Posterior vena cava (tissue), 2 donors: ENCODE results near the gene CUL1. TPM values are rescaled to one million over a fixed set of nuclear protein-coding genes. Genes with fewer than 3 reads are reported as not detected.

Source experiments
- DNase-seq: peaks from one replicate; pipeline ENCODE4 v3.0.0-alpha.2; 2020; ENCODE audit warnings: low spot score
- intact Hi-C, 2 donors: fragments of 100-400 bp; cut with DNase I; formaldehyde crosslinking; loops; one replicate each; pipeline versions ENCODE4 v1.14.1 to v1.14.2; 2022 to 2023
- long read RNA-seq, 2 donors: library from polyadenylated mRNA; unstranded; transcript quantifications; one replicate each; pipeline ENCODE4 v2.0.0, GENCODE V29; 2020 to 2021
- total RNA-seq, 2 donors: library from RNA; stranded (reverse); fragmentation: NEBNext Ultra II Directional; extraction: Animal tissue kit (Norgen Biotek cat#: 25700); gene quantifications; one replicate each; pipeline ENCODE4 v1.2.1, GENCODE V29; 2021
- donor health status: DM: yes; HTN: yes; CAD: no.
- donor health status: DM: yes; HTN: yes; CAD: no.

The CUL1 gene
- total RNA-seq: 10 to 100 TPM; 38.3 to 50.2 TPM
- long read RNA-seq, donor 1, transcript CUL1-201 (22 exons, 3,064 nt): major isoform, 19 of 27 reads
- long read RNA-seq, donor 1, partial matches to known transcripts: 4 of 27 reads
- long read RNA-seq, donor 1, other reads (novel, unspliced or antisense): 4 of 27 reads
- long read RNA-seq, donor 2, transcript CUL1-201 (22 exons, 3,064 nt): major isoform, 29 of 48 reads
- long read RNA-seq, donor 2, partial matches to known transcripts: 13 of 48 reads
- long read RNA-seq, donor 2, other reads (novel, unspliced or antisense): 6 of 48 reads

DNA sequence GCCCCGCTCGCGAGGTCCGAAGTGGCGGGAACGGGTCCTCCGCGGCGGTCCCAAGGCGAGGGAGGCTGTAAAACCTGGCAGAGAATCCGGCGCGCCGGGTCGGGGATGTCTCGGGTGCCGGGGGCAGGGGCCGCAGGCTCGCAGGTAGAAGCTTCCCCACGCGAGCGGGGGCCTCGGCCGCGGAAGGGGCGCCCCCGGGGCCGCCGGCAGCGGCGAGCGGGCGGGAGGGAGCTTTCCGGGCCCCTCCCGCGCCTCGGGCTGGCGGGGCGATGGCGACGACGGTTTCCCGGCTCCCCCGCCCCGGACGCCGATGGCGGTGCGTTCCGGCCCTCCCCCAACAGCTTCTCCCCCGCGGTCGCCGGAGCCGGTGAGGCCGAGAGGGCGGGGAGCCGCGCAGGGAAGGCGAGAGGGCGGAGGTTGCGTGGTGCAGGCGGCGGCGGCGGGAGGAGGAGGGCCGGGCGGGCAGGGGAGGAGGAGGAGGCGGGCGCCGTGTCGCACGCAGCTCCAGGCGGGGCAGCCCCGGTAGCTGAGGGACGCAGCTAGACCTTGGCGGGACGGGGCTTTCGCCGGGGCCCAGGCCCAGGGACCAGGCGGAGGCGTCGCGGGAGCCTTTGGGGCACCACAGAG, at the start of gene CUL1:
CUL1 (plus strand) TSS at position 507 of the 627 bp plus-strand sequence. CDS start 31,220 bp downstream, outside the sequence.
- peak; percentile 95 for DNase-seq
- intact Hi-C loops: loop anchor here in 1 of 2 donors (10.0 kb wide), 1 partner anchor 266 kb away; no protein-coding TSS in a partner anchor

DNA sequence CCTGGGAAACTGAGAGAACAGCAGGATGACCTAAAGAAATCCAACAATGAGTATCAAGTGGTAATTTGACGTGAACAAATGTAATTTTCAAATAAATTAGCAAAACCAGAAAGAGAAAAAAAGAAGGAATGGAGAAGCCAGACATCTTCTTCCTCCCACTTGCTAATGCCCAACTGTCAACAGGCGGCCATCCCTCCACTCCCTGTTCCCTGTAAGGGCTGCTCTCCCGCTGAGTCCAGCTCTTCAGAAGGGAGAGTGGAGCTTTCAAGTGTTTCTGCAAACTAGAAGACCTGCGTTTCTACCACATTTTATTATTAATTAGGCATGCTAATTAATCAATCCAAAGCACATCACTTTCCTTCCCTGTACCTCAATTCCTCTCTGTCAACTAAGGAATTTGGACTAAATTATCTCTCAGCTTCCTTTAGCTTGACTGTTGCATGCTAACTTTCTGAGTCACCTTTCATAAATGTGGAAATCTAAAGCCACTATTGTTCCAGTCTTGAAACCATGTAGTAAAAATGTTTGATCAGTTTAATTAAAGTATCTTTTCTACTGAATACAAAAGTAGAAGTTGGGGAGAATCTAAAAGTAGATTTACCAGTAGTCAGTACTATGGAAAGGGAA, 48.4 kb upstream of the CUL1 start:
- DNase-seq: no peak
- intact Hi-C loops: no loop called here

DNA sequence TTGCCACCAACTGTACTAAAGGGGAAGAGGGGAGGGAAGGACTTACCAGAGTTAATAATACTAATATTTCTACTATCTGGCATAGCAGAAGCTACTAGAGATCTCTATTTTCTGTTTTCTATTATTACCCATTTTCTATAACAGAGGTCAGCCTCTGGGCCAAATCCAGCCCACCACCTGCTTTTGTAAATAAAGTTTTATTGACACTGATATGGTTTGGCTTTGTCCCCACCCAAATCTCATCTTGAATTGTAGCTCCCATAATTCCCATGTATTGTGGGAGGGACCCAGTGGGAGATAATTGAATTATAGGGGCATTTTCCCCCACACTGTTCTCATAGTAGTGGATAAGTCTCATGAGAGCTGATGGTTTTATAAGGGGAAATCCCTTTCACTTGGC, 45.9 kb upstream of the CUL1 start:
- DNase-seq: no peak
- intact Hi-C loops: no loop called here

DNA sequence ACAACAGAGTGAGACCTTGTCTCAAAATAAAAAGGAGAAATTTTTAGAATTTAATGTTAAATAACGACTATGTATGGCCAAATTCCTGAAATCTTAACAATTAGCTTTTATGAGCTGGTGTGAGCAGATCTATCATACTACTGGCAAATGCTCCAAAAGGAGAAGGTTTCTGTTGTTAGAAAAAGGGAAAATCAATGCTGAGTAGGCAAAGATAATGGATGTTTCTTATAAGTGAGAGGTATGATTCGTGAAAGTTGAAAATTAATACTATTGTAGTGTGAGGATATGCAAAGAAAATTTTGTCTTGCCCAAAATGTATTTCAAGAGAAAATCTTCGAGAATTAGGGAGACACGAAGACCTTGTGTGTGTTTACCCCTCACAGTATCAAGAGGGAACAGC, 40.8 kb upstream of the CUL1 start:
- intact Hi-C loops: no loop called here

DNA sequence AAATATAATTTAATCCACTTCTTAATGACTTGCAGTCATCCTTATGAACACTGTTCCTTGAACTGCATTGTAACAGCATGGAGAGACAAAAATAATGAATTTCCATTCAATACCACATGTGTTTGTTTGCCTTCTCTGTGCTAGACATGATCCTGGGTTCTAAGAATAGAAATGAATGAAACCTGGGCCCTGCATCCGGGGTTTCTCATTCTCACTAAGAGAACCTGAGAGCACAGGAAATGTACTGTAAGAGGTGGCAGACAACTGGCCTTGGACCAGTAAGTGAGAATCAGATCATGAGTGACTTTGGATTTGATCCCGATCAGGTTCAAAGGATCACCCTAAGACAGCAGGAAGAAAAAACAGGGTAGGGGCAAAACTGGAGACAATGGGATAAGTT, 37.2 kb upstream of the CUL1 start:
- DNase-seq: no peak
- intact Hi-C loops: no loop called here

More for the DNA sequence above, 40.8 kb upstream of the CUL1 start:
- DNase-seq: no peak

DNA sequence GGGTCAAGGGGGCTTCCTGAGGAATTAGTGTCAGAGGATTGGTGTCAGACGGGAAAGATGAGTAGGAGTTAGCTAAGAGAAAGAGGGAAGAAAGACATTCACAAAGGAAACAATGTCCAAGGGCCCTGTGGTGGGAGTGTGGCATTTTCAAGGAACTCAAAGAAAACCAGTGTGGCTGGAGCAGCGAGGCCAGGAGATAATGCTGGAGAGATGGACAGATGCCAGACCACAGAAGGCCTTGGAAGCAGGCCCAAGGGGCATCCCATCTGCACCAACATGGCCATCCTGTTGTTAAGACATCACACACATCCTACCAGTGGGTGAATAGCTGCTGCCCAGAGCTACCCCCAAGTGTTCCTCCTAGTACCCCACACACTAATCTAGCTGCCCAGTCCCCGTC, 36.1 kb upstream of the CUL1 start:
- no peak for DNase-seq
- intact Hi-C loops: no loop called here

DNA sequence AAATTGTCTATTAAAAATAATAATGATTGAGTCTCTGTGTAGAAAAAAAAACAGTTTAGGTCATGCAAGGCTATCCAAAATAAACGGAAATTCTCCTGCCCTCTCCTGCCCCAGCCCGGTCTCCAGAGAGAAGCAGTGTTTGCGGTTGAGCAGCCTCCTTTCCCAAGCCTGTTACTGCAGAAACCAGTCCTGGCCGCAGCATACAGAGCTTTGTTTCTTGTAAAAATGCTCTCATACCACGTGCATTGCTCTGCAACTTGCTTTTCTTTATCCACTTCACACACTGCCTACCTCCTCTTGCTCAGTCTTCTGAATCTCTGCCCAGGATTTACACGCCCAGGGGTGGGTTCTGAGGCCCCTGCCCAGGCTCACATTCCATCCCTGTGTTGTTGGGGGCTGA, 34.4 kb upstream of the CUL1 start:
- intact Hi-C loops: no loop called here
- DNase-seq: no peak

DNA sequence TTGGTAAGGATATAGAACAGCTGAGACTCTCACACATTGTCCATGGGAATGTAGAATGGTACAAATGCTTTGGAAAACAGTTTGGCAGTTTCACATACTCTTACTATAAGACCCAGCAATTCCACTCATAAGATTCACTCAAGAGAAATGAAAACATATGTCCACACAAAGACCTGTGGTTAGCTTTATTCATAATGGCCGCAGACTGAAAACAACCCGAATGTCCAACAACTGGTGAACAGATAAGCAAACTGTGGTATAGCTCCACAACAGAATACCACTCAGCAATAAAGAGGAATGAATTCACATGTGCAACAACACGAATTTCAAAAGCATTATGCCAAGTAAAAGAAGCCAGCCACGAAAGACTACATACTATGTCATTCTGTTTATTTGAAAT, 33.5 kb upstream of the CUL1 start:
- no peak for DNase-seq
- intact Hi-C loops: no loop called here

DNA sequence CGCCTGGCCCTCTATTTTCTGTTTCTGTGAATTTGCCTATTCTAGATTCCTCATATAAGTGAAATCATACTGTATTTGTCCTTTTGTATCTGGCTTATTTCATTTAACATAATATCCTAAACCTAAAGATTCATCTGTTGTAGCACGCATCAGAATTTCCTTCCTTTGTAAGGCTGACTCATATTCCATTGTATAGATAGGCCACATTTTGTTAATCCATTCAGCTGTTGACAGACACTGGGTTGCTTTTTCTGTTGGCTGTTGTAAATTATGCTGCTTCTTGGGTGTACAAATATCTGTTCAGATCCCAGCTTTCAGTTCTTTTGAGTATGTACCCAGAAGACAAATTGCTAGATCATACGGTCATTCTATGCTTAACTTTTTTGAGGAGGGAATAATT, 28.8 kb upstream of the CUL1 start:
- intact Hi-C loops: no loop called here
- no peak for DNase-seq

DNA sequence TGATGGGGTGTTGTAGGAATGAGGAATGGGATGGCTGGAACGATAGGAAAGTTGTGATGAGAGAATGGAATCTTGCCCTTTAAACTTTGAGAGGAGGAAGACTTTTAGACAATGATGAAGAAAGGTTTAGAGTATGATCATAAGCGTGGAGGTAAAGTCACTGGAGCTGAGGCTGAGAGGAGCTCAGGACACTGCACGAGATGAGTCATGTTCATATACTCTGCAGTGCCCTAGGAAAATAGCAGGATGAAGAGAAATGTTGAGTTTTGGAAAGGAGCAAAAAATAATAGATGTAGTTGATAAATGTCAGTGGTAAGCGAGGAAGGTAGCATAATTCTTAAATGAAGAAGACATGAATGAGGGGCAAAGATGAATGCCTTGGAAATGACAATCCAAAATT, 28.3 kb upstream of the CUL1 start:
- no peak for DNase-seq
- intact Hi-C loops: no loop called here

DNA sequence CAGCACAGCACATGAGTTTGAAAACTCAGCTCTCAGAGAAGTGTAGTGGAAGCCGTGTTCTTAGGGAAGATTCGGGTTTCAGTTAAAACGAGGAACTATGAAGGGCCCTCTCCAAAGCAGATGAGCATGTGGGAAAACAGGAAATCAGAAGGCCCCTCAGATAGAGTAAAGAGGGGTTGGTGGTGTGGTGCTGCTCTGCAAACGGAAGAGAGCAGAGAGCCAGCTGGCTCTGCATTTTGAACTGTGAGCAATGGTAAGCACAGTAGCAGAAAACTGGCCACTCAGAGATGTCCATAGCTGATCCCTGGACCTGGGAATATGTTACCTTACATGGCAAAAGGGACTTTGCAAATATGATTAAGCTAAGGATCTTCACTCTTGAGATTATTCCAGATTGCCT, 27.9 kb upstream of the CUL1 start:
- intact Hi-C loops: no loop called here
- DNase-seq: no peak

DNA sequence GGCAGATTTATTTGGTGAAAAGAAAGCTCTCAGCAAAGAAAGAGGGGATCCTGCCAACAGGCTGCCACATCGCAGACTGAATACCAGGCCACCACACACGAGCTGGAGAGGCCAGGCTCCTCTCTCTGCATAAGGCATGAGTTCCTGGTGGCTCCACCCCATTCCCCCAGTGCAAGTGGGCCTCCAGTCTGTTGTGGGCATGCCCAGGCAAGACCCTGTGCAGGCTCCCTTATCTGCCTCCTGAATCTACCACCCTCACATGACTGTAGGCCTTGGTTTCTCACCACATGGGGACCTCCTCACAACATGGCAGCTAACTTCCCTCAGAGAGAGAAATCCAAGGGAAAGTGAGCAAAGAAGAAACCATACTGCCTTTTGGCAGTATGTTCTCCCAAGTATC, 26.7 kb upstream of the CUL1 start:
- intact Hi-C loops: no loop called here
- no peak for DNase-seq

DNA sequence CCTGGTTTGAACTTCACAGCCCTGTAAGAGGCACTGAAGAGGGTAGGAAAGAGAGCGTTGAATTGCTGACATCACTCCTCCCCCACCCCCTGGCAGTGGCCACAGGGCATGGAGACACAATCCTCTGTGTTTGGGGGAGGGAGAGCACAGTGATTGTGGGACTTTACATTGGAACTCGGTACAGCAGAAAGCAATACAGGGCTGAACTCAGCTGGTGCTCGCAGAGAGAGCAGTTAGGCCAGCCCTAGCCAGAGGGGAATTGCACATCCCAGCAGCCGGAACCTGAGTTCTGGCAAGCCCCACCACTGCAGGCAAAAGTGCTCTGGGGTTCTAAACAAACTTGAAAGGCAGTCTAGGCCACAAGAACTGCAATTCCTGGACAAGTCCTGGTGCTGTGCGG, 24.0 kb upstream of the CUL1 start:
- intact Hi-C loops: no loop called here

DNA sequence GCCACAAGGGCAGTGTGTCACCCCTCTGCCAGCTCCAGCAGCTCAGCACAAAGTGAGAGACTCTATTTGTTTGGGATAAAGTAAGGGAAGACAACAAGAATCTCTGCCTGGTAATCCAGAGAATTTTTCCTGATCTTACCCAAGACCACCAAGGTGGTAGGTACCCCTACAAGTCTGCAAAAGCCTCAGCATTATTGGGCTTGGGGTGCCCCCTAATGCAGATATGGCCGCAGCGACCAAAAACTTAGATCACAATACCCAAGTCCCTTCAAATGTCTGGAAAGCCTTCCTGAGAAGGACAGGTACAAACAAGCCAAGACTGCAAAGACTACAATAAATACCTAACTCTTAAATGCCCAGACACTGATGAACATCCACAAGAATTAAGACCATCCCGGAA, 22.4 kb upstream of the CUL1 start:
- no peak for DNase-seq
- intact Hi-C loops: no loop called here

More for the DNA sequence above, 24.0 kb upstream of the CUL1 start:
- DNase-seq: no peak

DNA sequence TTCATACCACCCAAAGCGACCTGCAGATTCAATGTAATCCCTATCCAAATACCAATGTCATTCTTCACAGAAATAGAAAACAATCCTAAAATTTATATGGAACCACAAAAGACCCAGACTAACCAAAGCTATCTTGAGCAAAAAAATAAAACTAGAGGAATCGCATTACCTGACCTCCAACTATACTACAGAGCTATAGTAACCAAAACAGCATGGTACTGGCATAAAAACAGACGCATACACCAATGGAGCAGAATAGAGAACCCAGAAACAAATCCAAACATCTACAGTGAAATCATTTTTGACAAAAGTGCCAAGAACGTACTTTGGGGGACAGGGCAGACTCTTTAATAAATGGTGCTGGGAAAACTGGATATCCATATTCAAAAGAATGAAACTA, 16.9 kb upstream of the CUL1 start:
- no peak for DNase-seq
- intact Hi-C loops: no loop called here

DNA sequence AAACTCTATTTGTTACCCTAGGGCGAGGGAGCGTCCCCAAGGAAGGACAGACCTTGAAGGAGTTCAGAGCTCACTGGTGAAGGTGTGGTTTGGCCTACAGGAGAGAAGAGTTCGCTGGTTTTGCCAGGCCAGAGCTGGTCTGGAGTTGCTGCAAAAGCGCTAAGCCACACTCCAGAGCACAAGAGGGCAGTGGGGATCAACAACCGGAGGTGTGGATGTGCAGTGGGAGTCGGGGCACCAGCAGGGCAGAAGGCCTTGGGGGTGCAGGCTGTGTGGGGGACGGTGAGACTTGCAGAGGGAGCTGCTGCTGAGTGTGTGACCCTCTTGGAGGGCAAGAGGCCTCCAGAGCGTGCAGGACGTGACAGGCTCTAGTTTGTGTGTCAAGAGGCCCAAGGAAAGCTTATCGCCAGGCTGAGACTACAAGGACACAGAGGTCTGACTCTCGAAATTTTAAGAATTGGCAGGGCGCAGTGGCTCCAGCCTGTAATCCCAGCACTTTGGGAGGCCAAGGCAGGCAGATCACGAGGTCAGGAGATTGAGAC, 14.3 kb upstream of the CUL1 start:
- no peak for DNase-seq
- intact Hi-C loops: no loop called here

DNA sequence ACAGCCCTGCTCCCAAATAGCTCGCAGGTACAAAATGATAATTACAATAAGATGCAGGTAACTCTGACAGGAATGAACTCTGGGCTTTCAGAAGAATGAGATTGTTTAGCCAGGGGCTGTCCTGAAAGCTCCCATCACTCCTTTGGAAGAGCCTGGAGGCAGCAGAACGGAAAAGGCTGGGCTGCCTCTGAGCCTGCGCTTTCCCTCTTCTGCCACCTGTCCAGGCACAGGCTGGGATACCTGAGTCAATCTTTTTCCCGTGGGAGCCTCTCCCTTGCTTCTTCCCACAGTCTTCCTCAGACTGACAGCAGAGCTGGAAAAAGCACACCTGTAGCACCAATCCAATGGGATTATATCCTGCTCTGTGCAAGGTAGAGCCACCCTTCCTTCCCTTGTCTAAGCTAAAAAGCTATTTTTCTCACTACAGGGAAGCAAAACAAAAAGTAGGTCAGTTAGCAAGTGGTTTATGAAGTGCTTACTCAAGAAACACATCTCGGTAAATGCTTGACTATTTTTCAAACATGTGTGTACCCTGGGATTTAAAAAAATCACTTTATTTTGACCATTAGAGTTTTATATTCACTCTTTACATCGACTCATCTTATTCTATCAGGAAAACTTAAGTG, 12.3 kb upstream of the CUL1 start:
- DNase-seq: no peak
- intact Hi-C loops: no loop called here

DNA sequence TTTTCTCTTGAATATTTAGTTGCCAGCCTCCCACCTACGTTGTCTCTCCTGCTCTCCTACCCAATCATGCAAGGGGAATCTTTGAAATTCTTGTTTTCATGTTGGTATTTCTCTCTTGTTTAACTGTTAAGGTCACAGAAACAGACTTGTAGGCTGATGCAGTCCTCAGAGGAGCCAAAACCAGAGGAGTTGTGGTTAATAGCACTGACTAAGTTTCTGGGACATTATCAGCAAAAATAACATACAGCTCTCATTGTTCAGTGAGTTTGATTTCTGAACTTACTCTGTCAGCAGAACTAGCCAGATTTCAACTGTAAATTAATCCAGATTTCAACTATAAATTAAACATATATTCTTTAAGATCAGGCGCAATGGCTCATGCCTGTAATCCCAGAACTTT, 11.1 kb upstream of the CUL1 start:
- no peak for DNase-seq
- intact Hi-C loops: no loop called here

DNA sequence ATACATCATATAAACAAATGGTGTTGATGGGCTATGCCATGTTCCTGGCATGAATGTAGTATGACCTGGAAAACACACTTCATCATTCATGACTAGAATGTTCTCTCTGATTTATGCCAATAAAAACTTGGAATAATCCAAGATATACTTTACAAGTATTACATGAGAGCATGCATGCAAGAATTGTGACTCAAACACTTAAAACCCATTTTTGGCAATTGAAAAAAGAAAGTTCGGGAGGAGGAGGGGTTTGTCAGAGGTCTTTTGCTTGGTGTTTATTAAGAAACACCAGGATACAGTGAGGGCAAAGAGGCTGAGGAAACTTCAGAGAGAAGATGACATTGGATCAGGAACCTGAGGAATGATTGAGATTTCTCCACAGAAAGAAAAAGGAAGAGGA, 10.2 kb upstream of the CUL1 start:
- no peak for DNase-seq
- intact Hi-C loops: no loop called here

DNA sequence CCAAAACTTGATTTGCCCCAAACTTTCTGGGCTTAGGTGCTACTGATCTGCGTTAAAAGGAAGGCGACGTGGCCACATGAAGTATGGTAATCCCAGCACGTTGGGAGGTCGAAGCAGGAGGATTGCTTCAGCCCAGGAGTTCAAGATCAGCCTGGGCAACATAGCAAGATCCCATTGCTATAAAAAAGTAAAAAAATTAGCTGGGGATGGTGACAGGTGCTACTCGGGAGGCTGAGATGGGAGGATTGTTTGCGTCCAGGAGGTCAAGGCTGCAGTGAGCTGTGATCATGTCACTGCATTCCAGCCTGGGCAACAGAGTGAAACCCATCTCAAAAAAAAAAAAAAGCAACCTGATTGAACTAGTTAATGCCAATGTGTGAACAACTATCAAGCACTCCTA, 5.1 kb upstream of the CUL1 start:
- intact Hi-C loops: loop anchor here in 1 of 2 donors (10.0 kb wide), 1 partner anchor 271 kb away; no protein-coding TSS in a partner anchor
- DNase-seq: no peak
